ENCODE results near the gene FAM83B. TPM values are rescaled to one million over a fixed set of nuclear protein-coding genes. Genes with fewer than 3 reads are reported as not detected.

Gene FAM83B
- total and polyA plus RNA-seq, 2 experiments from 2014 or later = not detected

- DNase-seq = peak; percentile 42
- Histone ChIP-seq H3K9me3 (ENCODE audit: low read depth) (no peaks in the 10 kb centered on the region), H3K79me2 (ENCODE audit: insufficient read depth) (no peaks in the 10 kb centered on the region), H3K36me3 (ENCODE audit: low read depth) (no peaks in the 10 kb centered on the region), H3K27ac (no peak overlapping the region), H3K27me3 (replicated peaks; ENCODE audit: insufficient read depth) (no peaks in the 10 kb centered on the region), H3K4me3 (no peak overlapping the region), H3K4me1 (ENCODE audit: insufficient read depth) (peaks cover 11% of the 10 kb centered on the region), H3K9me2 (ENCODE audit: insufficient read depth) (no peaks in the 10 kb centered on the region), H2AFZ (no peak overlapping the region), H3K9ac (no peak overlapping the region), H4K20me1 (ENCODE audit: insufficient read depth) (no peaks in the 10 kb centered on the region), H3K4me2 (ENCODE audit: unreplicated experiment) (no peak overlapping the region), H3F3A (ENCODE audit: insufficient read depth) (no peaks in the 10 kb centered on the region)
- WGBS, 2 experiments (ENCODE audit: low coverage in 1 of 2, low lambda C conversion rate in 2 of 2, missing lambda C conversion rate in 2 of 2) = 34 to 36% methylated on average over 5 of the region's 5 CpGs
- TF ChIP-seq EZH2phosphoT487 (IDR thresholded peaks at IDR 0.05; ENCODE audit: insufficient read depth, low read depth) (no peak), EZH2 (IDR thresholded peaks at IDR 0.05; ENCODE audit: insufficient read depth, poor library complexity, severe bottlenecking) (no peak)
- in situ Hi-C loops (cut with MboI) = no loop called here
These were observed 43.6 kb upstream of the FAM83B start for GRCh38 chr6:54802775-54803634.

- in situ Hi-C loops (cut with MboI) = no loop called here
- no peak overlapping the region for H3K4me2 ChIP-seq (ENCODE audit: unreplicated experiment)
- H3K27ac ChIP-seq = no peak overlapping the region
- 15 to 19% methylated on average over 1 of the region's 1 CpG for WGBS, 2 experiments (ENCODE audit: low coverage in 1 of 2, low lambda C conversion rate in 2 of 2, missing lambda C conversion rate in 2 of 2)
- no peak overlapping the region for H2AFZ ChIP-seq
- no peak overlapping the region for H3K9ac ChIP-seq
- peaks cover 11% of the 10 kb centered on the region for H3K4me1 ChIP-seq (ENCODE audit: insufficient read depth)
- no peaks in the 10 kb centered on the region for H4K20me1 ChIP-seq (ENCODE audit: insufficient read depth)
- no peaks in the 10 kb centered on the region for H3K9me2 ChIP-seq (ENCODE audit: insufficient read depth)
- no peaks in the 10 kb centered on the region for H3K36me3 ChIP-seq (ENCODE audit: low read depth)
- no peak for DNase-seq
- no peaks in the 10 kb centered on the region for H3K79me2 ChIP-seq (ENCODE audit: insufficient read depth)
- no peaks in the 10 kb centered on the region for H3K9me3 ChIP-seq (ENCODE audit: low read depth)
- no peaks in the 10 kb centered on the region for H3K27me3 ChIP-seq (replicated peaks; ENCODE audit: insufficient read depth)
- TF ChIP-seq EZH2phosphoT487 (IDR thresholded peaks at IDR 0.05; ENCODE audit: insufficient read depth, low read depth) (no peak), EZH2 (IDR thresholded peaks at IDR 0.05; ENCODE audit: insufficient read depth, poor library complexity, severe bottlenecking) (no peak)
- no peaks in the 10 kb centered on the region for H3F3A ChIP-seq (ENCODE audit: insufficient read depth)
- H3K4me3 ChIP-seq = no peak overlapping the region
These were observed 41.5 kb upstream of the FAM83B start for GRCh38 chr6:54805077-54805476.

- H3K27ac ChIP-seq = no peak overlapping the region
- no peak for TF ChIP-seq EZH2phosphoT487 (IDR thresholded peaks at IDR 0.05; ENCODE audit: insufficient read depth, low read depth)
- no peak for TF ChIP-seq EZH2 (IDR thresholded peaks at IDR 0.05; ENCODE audit: insufficient read depth, poor library complexity, severe bottlenecking)
- H3K4me1 ChIP-seq (ENCODE audit: insufficient read depth) = no peaks in the 10 kb centered on the region
- H3K9me3 ChIP-seq (ENCODE audit: low read depth) = no peaks in the 10 kb centered on the region
- H3K9ac ChIP-seq = no peak overlapping the region
- no peaks in the 10 kb centered on the region for H3K36me3 ChIP-seq (ENCODE audit: low read depth)
- no peak for DNase-seq
- no peak overlapping the region for H3K4me2 ChIP-seq (ENCODE audit: unreplicated experiment)
- H3K79me2 ChIP-seq (ENCODE audit: insufficient read depth) = no peaks in the 10 kb centered on the region
- H3K27me3 ChIP-seq (replicated peaks; ENCODE audit: insufficient read depth) = no peaks in the 10 kb centered on the region
- no peak overlapping the region for H3K4me3 ChIP-seq
- in situ Hi-C loops (cut with MboI) = no loop called here
- no peak overlapping the region for H2AFZ ChIP-seq
- H3F3A ChIP-seq (ENCODE audit: insufficient read depth) = no peaks in the 10 kb centered on the region
- H4K20me1 ChIP-seq (ENCODE audit: insufficient read depth) = no peaks in the 10 kb centered on the region
- H3K9me2 ChIP-seq (ENCODE audit: insufficient read depth) = no peaks in the 10 kb centered on the region
These were observed 36.4 kb upstream of the FAM83B start for GRCh38 chr6:54810147-54810546.

GRCh38 chr6:54813892-54814291 is 32.7 kb upstream of the FAM83B start:
- H3K4me3 ChIP-seq = no peak overlapping the region
- H3K36me3 ChIP-seq (ENCODE audit: low read depth) = no peaks in the 10 kb centered on the region
- DNase-seq = no peak
- no peak overlapping the region for H3K4me2 ChIP-seq (ENCODE audit: unreplicated experiment)
- no peaks in the 10 kb centered on the region for H4K20me1 ChIP-seq (ENCODE audit: insufficient read depth)
- no peaks in the 10 kb centered on the region for H3K4me1 ChIP-seq (ENCODE audit: insufficient read depth)
- no peaks in the 10 kb centered on the region for H3K79me2 ChIP-seq (ENCODE audit: insufficient read depth)
- no peak overlapping the region for H3K9ac ChIP-seq
- no peaks in the 10 kb centered on the region for H3K9me3 ChIP-seq (ENCODE audit: low read depth)
- WGBS, 2 experiments (ENCODE audit: low coverage in 1 of 2, low lambda C conversion rate in 2 of 2, missing lambda C conversion rate in 2 of 2) = 38% methylated on average over 3 of the region's 3 CpGs
- no peak overlapping the region for H2AFZ ChIP-seq
- no peaks in the 10 kb centered on the region for H3F3A ChIP-seq (ENCODE audit: insufficient read depth)
- in situ Hi-C loops (cut with MboI) = no loop called here
- no peaks in the 10 kb centered on the region for H3K27me3 ChIP-seq (replicated peaks; ENCODE audit: insufficient read depth)
- no peak overlapping the region for H3K27ac ChIP-seq
- H3K9me2 ChIP-seq (ENCODE audit: insufficient read depth) = no peaks in the 10 kb centered on the region
- no peak for TF ChIP-seq EZH2phosphoT487 (IDR thresholded peaks at IDR 0.05; ENCODE audit: insufficient read depth, low read depth)
